GM21526 (cell line): Measurements from ENCODE around the gene TFRC.
"Not testable (repeated sequence)": the region's sequence is repeated elsewhere in the genome, so short reads cannot be mapped to it uniquely, and the experiment has no call there.

Source experiments
- ATAC-seq: cut with Tn5 transposase; IDR thresholded peaks from one replicate; pipeline ENCODE4 v1.9.1; 2021; ENCODE audit warnings: moderate library complexity; ENCODE audit not compliant: unreplicated experiment, low FRiP score

The TFRC gene

GRCh38 chr3:196008929-196009328 lies 73.0 kb downstream of the TFRC start:
- ATAC-seq = no peak

GRCh38 chr3:196008387-196008786 lies 73.5 kb downstream of the TFRC start:
- no peak for ATAC-seq

GRCh38 chr3:196007744-196008335 lies 74.0 kb downstream of the TFRC start:
- ATAC-seq = no peak

GRCh38 chr3:196005338-196005737 lies 76.6 kb downstream of the TFRC start:
- ATAC-seq = not testable (repeated sequence)

- not testable (repeated sequence) for ATAC-seq
Measured at GRCh38 chr3:196004359-196005052, 77.4 kb downstream of the TFRC start.

GRCh38 chr3:196003611-196004010 lies 78.3 kb downstream of the TFRC start:
- no peak for ATAC-seq

GRCh38 chr3:196002721-196003120 lies 79.2 kb downstream of the TFRC start:
- ATAC-seq = not testable (repeated sequence)

- ATAC-seq = not testable (repeated sequence)
Measured at GRCh38 chr3:196001240-196001639, 80.7 kb downstream of the TFRC start.

- not testable (repeated sequence) for ATAC-seq
Measured at GRCh38 chr3:196000360-196000950, 81.4 kb downstream of the TFRC start.

- ATAC-seq = no peak
Measured at GRCh38 chr3:195999896-196000295, 82.0 kb downstream of the TFRC start.
